GM10248 (cell line): Measurements from ENCODE around the gene LAPTM5.

Source experiments
- CTCF ChIA-PET: fragments of 300-600 bp; sonication (Branson Sonifier 250); formaldehyde crosslinking; extraction: SDS; loops from one replicate; lab custom pipeline; 2021; ENCODE audit warnings: antibody characterized with exemption; lab: Yijun Ruan, JAX
- POLR2A ChIA-PET: fragments of 350-650 bp; sonication (Branson Sonifier 250); formaldehyde crosslinking; extraction: SDS; loops from one replicate; lab custom pipeline; 2020; ENCODE audit warnings: antibody characterized with exemption; lab: Yijun Ruan, JAX
- DNase-seq: peaks from one replicate; pipeline ENCODE4 v3.0.0; 2012; ENCODE audit errors: extremely low spot score
- CTCF ChIP-seq: IDR thresholded peaks from 2 replicates; pipeline ENCODE4 v1.5.1; 2012; ENCODE audit warnings: mild to moderate bottlenecking, low read depth; ENCODE audit errors: extremely low read depth, missing control alignments, control extremely low read depth

LAPTM5 gene

DNA sequence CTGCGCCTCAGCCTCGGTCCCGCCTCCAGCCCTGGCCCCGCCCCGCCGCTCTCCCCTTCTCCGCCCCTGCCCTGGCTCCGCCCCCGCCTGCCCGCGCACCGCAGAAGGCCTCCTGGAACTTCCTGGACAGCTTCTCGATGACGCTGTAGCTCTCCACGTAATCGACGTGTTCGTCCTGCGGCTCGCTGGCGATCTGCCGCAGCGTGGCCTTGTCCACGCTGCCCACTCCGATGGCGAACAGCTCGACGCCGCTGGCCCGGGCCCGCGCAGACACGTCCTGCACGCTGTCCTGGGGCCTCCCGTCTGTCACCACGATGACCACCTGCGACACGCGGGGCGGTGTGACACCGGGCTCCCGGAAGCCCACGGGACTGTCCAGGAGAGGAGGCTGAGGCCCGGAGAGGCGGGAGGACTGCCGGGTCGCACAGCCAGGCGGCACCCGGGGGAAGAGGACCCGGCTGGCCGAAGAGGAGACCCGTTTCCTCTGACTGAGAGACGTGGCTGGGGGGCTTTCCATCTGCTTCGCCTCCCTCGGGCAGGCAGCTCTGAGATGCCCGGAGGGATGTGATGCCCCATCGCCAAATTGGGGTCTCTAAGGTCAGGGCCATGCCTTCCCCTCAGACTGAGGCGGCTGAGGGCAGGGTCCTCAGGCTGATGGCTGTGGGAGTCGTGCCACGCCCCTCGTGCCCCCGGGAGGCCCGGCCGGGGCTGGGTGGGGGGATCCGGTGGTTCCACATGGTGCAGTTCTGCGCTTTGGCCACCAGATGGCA lies 38.8 kb downstream of the LAPTM5 start:
- DNase-seq = peak; percentile 68
- TF ChIP-seq CTCF = peak; percentile 95
- POLR2A ChIA-PET = interaction anchor here (0.6 to 2.1 kb wide), 6 partner anchors 10 to 346 kb away, joined by 3 to 8 read pairs (median 4); no protein-coding TSS in a partner anchor
- CTCF ChIA-PET = interaction anchor here (0.7 to 19.1 kb wide), 37 partner anchors 10 to 300 kb away, joined by 3 to 611 read pairs (median 8); partner anchors contain the start of gene LAPTM5

GRCh38 chr1:30718091-30718635 lies 39.4 kb downstream of the LAPTM5 start:
- POLR2A ChIA-PET = interaction anchor here (0.6 to 2.1 kb wide), 5 partner anchors 10 to 347 kb away, joined by 3 to 8 read pairs (median 4); no protein-coding TSS in a partner anchor
- CTCF ChIA-PET = interaction anchor here (0.7 to 19.1 kb wide), 30 partner anchors 10 to 300 kb away, joined by 3 to 611 read pairs (median 10); partner anchors contain the start of gene LAPTM5
- TF ChIP-seq CTCF = no peak
- DNase-seq = peak; percentile 94

DNA sequence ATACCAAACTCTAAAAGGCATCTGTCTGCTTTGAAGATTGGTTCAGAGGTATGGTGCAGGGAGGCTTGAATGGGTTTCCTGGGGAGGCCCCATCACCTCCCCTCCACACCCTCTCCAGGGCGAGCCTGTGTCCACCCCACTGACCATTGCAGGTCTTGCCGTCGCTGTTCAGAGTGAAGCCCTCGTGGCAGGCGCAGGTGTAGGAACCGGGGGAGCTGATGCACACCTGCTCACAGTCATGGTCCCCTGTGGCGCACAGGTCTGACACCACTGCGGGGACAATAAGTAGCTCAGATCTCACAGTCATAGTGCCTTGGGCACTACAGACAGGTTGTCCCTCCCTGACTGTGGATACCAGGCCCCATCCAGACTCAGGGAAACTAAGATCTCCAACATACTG lies 40.9 kb downstream of the LAPTM5 start:
- DNase-seq = no peak
- ChIA-PET CTCF (interaction anchor here (0.9 to 19.1 kb wide), 4 partner anchors 9 to 1835 kb away, joined by 3 to 611 read pairs (median 6); no protein-coding TSS in a partner anchor), POLR2A (no interaction called here)
- TF ChIP-seq CTCF = no peak

GRCh38 chr1:30715886-30716285 lies 41.7 kb downstream of the LAPTM5 start:
- POLR2A ChIA-PET = no interaction called here
- no peak for TF ChIP-seq CTCF
- no peak for DNase-seq
- CTCF ChIA-PET = interaction anchor here (0.9 to 19.1 kb wide), 4 partner anchors 8 to 1834 kb away, joined by 3 to 611 read pairs (median 6); no protein-coding TSS in a partner anchor

DNA sequence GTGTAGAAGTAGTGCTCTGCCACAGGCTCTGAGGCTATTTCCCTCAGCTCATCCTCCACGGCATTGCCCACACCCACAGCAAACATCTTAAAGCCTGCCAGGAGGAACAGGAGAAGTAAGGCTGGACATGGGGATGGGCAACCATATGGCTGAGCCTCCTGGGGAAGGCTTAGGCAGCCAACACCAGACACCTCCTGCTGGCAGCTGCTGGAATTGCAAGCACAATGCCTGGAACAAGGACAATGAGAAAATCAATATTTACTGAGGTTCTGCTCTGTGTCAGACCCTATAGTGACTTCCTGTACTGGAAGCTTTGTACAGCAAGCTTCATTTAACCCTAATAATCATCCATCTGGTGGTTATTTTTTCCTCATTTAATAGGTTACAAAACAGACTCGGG lies 42.4 kb downstream of the LAPTM5 start:
- no peak for DNase-seq
- CTCF ChIA-PET = interaction anchor here (1.3 to 19.1 kb wide), 2 partner anchors 64 to 1833 kb away, joined by 3 to 611 read pairs; no protein-coding TSS in a partner anchor
- POLR2A ChIA-PET = no interaction called here
- peak; percentile 19 for TF ChIP-seq CTCF

DNA sequence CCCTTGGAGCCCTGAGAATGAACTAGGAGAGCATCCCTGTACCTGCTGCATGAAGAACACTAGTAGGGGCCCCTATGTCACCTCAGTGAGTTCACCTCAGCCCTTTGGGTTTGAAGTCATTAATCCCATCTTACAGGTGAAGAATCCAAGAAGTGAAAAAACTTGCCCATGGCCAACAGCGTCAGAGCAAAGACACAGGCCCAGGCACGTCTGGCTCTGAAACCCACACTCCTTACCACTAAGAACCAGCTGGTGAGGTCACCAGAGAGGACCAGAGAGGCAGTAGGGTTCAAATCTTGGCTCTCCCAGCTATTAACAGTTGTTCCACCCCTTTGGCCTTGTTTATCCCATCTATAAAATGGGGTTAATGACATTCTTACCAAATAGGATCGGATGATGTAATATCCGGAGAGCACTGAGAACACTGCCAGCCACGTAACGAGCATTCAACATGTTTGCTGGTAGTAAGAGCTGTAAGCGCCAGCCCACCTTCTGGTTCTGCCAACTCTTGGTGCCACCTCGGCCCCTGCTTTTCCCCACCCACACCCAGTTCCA lies 43.0 kb downstream of the LAPTM5 start:
- no peak for DNase-seq
- ChIA-PET CTCF (interaction anchor here (19.1 kb wide), 1 partner anchor 65 kb away, joined by 611 read pairs; no protein-coding TSS in a partner anchor), POLR2A (no interaction called here)
- TF ChIP-seq CTCF = no peak
